ENCODE measurements around the gene TGFA.

The TGFA gene

DNA sequence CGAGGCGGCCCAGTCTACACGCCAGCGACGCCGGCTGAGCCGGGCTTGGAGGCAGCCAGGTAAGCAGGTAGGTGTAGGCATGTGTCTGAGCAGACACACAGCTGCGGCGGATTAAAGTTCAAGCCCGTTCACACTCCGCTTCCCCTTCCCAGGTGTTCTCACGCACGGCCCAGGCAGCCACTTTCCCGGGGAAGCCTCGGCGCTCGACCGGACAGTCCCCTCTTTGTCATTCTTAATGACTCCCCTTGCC lies 367 bp downstream of the TGFA start:
- H3K4me3 ChIP-seq (ENCODE audit: low read length): peak overlapping the region; percentile 52
- TF ChIP-seq, protein P1, sequence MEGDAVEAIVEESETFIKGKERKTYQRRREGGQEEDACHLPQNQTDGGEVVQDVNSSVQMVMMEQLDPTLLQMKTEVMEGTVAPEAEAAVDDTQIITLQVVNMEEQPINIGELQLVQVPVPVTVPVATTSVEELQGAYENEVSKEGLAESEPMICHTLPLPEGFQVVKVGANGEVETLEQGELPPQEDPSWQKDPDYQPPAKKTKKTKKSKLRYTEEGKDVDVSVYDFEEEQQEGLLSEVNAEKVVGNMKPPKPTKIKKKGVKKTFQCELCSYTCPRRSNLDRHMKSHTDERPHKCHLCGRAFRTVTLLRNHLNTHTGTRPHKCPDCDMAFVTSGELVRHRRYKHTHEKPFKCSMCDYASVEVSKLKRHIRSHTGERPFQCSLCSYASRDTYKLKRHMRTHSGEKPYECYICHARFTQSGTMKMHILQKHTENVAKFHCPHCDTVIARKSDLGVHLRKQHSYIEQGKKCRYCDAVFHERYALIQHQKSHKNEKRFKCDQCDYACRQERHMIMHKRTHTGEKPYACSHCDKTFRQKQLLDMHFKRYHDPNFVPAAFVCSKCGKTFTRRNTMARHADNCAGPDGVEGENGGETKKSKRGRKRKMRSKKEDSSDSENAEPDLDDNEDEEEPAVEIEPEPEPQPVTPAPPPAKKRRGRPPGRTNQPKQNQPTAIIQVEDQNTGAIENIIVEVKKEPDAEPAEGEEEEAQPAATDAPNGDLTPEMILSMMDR (conservative IDR thresholded peaks at IDR 0.05; ENCODE audit: low read depth, low read length): no peak
- DNase-seq (ENCODE audit: low read depth): no peak

DNA sequence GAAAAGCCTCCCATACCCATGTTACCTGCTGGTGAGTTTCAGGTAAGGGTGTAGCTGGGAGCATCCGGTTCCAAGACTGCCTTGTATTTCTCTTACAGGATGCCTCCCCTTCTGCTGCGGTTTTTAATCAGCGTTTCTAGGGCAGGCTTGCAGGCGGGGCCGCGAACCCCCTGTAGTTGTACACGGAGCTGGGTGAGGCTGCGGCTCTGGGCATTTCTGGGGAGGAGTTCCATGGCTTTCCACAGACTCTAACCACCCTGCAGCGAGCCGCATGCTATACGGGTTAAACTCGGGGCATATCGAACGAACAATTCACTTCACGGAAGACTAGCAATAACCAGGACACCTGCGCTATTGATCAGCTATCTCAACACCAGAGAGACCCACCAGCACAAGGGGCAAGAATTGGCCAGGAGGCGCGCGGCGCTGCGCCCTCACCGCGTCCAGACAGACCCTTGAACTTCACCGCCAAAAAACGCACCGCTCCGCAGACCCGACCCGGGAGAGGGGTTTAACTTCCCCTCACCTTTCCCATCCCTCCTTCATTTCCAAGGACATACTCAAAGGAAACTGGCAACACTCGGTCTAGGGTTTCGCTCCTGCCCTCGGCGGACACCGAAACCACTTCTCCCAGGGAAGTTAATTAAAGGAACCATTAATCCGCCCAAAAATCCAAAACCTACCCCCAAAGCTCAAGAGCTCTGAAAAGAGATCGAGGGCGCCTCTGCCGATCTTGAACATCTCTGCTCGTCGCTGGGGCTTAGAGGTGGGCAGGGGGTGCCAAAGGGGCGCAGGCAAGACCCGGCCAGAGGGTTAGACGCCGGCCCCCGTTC lies 909 bp downstream of the TGFA start:
- DNase-seq (ENCODE audit: low read depth): no peak
- peak overlapping the region; percentile 52 for H3K4me3 ChIP-seq (ENCODE audit: low read length)
- TF ChIP-seq, protein P1 (conservative IDR thresholded peaks at IDR 0.05; ENCODE audit: low read depth, low read length): no peak

DNA sequence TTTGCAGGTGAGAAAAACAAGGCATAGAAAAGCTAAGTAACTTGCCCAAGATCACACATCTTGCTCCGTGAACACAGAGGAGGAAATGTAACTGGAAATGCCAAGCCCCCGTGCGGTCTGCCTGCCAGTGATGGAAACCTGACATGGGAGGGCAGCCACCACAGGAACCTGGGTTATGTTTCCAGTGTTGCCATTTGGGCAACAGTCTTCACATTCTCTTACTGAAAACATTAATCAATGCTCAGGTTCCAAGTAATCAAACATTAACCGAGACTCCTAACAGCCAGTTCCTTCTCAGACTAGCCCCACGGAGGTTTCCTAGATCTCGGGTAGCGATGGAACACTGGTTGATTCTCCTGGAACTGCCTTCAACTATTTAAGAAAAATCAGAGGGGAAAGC lies 2.5 kb downstream of the TGFA start:
- no peak overlapping the region for H3K4me3 ChIP-seq (ENCODE audit: low read length)
- TF ChIP-seq, protein P1 (conservative IDR thresholded peaks at IDR 0.05; ENCODE audit: low read depth, low read length): no peak
- DNase-seq (ENCODE audit: low read depth): no peak

DNA sequence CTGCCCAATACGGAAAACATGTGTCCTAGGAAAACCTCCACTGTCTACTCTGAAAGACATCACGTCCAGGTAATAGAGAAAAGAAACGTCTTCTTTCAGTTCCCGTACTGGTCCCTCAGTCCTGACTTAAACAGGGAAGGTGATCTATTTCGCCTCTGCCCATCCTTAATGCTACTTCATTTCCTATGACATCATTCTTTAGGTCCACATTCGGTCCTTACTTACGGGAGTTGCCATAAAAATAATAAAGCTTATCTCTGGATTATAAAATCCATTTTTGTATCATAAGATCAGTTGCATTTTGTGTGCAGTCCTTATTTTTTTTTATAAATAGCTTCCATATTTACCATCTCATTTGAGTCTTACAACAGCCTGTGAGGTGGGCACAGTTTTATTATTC lies 3.7 kb downstream of the TGFA start:
- H3K4me3 ChIP-seq (ENCODE audit: low read length): no peak overlapping the region
- TF ChIP-seq, protein P1 (conservative IDR thresholded peaks at IDR 0.05; ENCODE audit: low read depth, low read length): no peak
- DNase-seq (ENCODE audit: low read depth): no peak

DNA sequence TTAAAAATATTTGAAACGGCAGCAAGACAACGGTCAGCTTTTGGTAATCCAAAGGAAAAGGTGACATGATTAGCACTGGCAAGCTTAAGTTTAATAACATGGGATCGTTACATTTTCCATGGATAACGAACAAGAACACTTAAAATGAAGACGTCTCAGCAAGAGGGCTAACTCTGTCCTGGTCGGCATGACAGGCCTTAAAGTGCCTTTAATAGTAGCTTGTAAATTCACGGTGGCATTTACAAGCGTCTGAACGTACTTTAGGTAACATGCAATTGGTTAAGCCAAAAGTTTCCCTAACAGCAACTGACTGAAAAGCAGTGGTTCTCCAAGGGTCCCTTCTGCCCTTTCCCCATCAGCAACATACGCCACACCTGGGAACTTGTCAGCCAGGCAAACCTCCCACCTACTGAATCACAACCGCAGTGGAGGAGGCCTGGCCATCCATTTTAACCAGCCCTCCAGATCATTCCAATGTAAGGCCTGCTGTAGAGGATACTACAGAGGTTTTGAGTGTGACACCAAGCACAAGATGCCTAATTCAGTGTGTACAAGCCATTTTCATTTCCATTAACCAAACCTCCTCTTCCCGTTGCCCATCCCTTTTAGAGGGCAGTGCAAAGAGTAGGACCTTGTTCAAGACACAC lies 4.4 kb downstream of the TGFA start:
- no peak for DNase-seq (ENCODE audit: low read depth)
- TF ChIP-seq, protein P1 (conservative IDR thresholded peaks at IDR 0.05; ENCODE audit: low read depth, low read length): no peak
- H3K4me3 ChIP-seq (ENCODE audit: low read length): no peak overlapping the region

DNA sequence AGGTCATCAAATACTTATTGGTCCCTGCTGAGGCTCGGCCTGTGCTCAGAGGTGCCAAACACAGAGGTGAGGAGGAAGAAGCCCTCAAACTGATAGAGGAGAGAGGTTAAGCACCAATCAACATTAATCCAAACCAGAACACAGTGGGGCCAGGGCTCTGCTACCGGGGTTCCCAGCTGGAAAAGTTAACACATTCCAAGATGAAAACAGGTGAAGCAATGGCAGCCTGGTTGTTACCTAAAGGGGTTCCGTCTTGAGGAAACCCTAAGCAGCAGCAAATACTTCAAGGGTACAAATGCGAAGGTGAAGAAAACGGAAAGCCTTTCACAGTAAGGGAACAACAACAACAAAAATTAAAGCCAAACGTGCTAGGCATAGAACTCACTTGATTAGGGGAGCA lies 5.4 kb downstream of the TGFA start:
- DNase-seq (ENCODE audit: low read depth): no peak
- TF ChIP-seq, protein P1 (conservative IDR thresholded peaks at IDR 0.05; ENCODE audit: low read depth, low read length): no peak
- no peak overlapping the region for H3K4me3 ChIP-seq (ENCODE audit: low read length)

DNA sequence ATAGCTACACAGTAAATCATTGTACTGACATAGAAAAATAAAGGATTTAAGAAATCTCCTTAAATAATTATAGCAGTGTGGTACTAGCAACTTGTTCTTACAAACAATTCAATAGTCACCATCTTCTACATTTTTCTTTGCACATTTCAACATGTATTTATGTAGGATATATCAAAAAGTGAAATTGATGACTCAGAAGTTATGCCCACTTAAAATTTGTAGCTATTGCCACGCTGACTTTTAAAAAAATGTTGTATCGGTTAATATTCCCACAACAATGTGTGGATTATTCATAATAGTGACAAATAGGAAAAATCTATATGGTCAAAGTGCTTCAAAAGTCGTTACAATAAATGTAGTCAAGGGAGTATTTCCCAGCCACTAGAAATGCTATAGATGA lies 6.7 kb downstream of the TGFA start:
- no peak overlapping the region for H3K4me3 ChIP-seq (ENCODE audit: low read length)
- no peak for DNase-seq (ENCODE audit: low read depth)
- TF ChIP-seq, protein P1 (conservative IDR thresholded peaks at IDR 0.05; ENCODE audit: low read depth, low read length): no peak

Data from retinal pigment epithelial cell (primary cell).